NT2/D1 (cell line): ENCODE data around the gene CD3G.

Experiments
- YY1 ChIP-seq: IDR thresholded peaks from 2 replicates; pipeline ENCODE4 v1.6.1; 2011; ENCODE audit not compliant: insufficient read length, insufficient read depth
- ZNF274 ChIP-seq: IDR thresholded peaks from 2 replicates; pipeline ENCODE4 v1.6.1; 2011; ENCODE audit warnings: mild to moderate bottlenecking, low read depth, low read length

GRCh38 chr11:118320515-118320914 is 23.6 kb upstream of the CD3G start:
- TF ChIP-seq YY1 (no peak), ZNF274 (no peak)
